Prostate gland (tissue), 2 donors: ENCODE data around the gene RPL27A. TPM values are rescaled to one million over a fixed set of nuclear protein-coding genes. Genes with fewer than 3 reads are reported as not detected.

ENCODE experiments used
- small RNA-seq, 2 donors: library from RNA; depleted of rRNA; stranded (forward); fragments of <200 nt; gene quantifications; one replicate each; pipeline ENCODE3, GENCODE V24; 2016
- total RNA-seq, 2 donors: library from RNA; depleted of rRNA; stranded (reverse); fragments of >200 nt; gene quantifications; one replicate each; pipeline ENCODE4 v1.1.0, GENCODE V29; 2016

Gene RPL27A
- total RNA-seq, 2 donors from 2014 or later: 693 to 1,360 TPM

Small RNA genes lying within 50 kb of the gene (small RNA-seq; reads per million reads assigned to genes)
- 0 reads per million in 2 donors for gene SNORA3A
- gene SNORA3B: 1.2 to 2.0 reads per million in 2 donors

Other genes with a start within 250 kb of the RPL27A start
- gene STK33, start 88.6 kb upstream of the RPL27A start, total RNA-seq: 10 to 100 TPM in 1 of 2 donors, 1 to 10 TPM in 1; 2.9 to 14.6 TPM
- gene TRIM66, start 127 bp upstream of the RPL27A start, total RNA-seq: 10 to 100 TPM in 1 of 2 donors, 1 to 10 TPM in 1; 2.8 to 10.5 TPM
- 10 to 100 TPM; 23.8 to 47.1 TPM for gene AKIP1, start 228.4 kb downstream of the RPL27A start, total RNA-seq